Stimulated activated CD4-positive, alpha-beta T cell treated with anti-CD3 and anti-CD28 coated beads, Interleukin-4, amount 100 ng/mL, for 1 hour (primary cell): Measurements from ENCODE around the gene LRBA.
"Not testable (repeated sequence)": the region's sequence is repeated elsewhere in the genome, so short reads cannot be mapped to it uniquely, and the experiment has no call there.

ENCODE experiments used
- DNase-seq: peaks from one replicate; pipeline ENCODE4 v3.0.0-alpha.2; 2020

LRBA gene

DNA sequence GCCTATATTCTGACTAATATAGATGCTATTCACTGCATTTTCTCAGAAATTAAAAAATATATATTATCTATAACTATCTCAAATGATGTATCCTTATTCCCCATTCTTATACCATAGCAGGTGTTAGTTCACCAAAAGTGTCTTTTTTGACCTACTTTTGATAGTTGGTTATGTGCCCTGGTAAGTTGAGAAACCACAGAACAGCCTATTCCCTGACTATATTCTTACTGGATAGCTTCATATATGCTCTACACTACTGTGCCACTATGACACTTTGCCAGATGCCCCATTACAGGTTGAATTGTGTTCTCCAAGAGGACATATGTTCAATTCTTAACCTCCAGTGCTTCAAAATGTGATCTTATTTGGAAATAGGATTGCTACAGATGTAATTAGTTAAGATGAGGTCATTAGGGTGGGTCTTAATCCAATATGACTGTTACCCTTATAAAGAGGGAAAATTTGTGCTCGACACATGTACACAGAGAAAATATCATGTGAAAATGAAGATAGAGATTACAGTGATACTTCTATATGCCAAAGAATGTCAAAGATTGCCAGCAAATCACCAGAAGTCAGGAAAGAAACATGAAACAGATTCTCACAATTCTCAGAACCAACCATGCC lies 76.1 kb downstream of the LRBA start:
- no peak for DNase-seq

DNA sequence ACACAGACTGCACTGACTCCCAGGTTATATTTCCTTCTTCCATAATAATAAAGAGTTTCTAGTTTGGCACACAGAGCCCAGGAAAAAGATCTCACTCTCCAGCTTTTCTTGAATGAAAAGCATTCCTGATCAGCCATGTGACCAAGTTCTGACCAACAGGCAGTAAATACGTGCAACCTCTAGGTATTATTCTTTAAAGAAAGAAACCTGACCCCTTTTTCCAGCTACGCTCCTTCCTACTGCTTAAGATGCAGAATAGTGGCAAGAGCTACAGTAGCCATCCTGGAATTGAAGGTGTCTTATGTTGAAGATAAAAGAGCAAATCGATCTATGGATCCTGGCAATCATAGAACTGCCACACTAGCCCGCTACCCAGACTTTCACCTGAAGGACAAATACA lies 76.7 kb downstream of the LRBA start:
- no peak for DNase-seq

DNA sequence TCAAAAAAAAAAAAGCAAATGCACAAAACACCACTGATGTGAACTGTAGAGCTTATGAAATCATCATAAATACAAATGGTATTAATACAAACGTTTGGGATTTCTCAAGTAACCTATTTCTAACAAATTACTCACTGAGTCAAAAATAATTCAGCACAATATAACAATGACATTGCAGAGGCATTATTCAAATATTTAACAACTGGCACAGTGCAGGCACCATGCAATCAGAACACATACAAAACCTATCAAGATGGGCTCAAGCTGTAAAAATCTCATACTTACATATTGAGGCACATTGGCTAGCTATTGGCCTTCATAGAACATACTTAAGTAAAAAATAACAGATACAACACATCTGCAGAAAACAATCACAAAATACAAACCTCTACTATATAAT lies 81.1 kb downstream of the LRBA start:
- DNase-seq = no peak

DNA sequence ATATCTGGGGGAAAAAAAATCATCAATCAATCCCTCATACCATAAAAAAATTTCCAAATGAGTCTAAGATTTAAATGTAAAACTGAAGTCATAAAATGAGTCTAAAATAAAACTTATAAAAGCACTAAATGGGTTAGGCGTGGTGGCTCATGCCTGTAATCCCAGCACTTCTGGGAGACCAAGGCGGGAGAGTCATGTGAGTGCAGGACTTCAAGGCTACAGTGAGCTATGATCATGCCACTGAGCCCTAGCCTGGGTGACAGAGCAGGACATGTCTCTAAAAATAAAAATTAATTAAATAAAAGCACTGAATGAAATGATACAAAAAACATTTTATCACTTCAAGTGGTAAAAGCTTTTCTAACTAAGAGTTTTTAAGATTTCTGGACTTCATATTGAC lies 83.3 kb downstream of the LRBA start:
- DNase-seq = no peak

DNA sequence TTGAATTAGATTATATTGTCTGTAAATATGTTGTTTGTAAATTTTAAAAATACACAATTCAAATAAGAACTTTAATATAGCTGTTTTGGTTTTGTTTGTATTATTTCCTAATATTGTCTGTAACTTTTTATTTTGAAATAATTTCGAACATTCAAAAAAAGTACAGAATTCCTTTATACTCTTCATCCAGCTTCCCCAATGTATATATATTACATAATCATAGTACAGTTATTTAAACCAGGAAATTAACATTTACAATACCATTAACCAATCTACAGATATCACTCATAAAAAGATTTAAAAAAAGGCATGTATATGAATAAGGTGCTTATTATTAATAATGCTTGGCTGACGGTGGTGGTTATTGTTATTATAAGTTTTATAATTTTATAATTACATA lies 84.1 kb downstream of the LRBA start:
- no peak for DNase-seq

DNA sequence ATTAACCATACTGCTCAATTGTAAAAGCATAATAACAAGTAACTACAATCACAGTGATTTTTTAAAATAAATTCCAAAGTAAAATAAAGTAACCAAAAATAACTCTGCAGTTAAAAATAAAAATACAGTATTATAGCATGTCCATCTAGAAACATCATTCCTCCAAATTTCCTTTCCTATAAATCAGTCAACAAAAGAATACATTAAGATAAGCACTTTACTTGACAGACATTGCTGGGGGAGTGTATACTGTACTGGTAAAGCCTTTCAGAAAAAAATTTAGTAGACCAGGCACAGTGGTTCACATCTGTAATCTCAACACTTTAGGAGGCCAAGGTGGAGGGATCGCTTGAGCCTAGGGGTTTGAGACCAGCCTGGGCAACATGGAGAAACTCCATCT lies 91.1 kb downstream of the LRBA start:
- DNase-seq = no peak

DNA sequence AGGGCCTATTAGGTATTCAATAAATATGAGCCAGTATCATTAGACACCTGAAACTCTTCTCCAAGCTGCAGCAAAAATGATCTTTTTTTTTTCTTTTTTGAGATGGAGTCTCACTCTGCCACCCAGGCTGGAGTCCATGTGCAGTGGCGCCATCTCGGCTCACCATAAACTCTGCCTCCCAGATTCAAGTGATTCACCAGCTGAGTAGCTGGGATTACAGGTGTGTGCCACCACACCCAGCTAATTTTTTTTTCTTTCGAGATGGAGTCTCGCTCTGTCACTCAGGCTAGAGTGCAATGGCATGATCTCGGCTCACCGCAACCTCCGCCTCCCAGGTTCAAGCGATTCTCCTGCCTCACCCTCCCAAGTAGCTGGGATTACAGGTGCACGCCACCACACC lies 93.6 kb downstream of the LRBA start:
- DNase-seq = not testable (repeated sequence)

DNA sequence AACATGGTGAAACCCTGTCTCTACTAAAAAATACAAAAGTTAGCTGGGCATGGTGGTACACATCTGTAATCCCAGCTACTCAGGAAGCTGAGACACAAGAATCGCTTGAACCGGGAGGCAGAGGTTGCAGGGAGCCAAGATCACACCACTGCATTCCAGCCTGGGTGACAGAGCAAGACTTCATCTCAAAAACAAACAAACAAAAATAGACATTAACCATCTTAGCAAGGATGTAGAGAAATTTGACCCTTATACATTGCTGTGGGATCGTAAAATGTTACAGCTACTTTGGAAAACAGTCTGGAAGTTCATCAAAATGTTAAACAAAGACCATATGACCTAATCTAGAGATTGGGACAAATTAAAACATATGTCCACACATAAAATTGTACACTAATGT lies 96.5 kb downstream of the LRBA start:
- not testable (repeated sequence) for DNase-seq

DNA sequence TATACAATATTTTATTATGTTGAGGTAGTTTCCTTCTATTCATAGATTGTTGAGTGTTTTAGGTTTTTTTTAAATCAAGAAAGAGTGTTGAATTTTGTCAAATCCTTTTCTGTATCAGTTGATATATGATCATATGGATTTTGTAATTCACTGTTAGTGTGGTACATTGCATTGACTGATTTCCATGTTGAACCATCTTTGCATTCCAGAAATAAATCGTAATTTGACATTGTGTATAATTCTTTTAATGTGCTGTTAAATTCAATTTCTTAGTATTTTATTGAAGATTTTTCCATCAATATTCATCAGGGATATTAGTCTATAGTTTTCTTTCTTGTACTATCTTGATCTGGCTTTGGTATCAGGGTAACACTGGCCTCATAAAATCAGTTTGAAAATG lies 103.8 kb downstream of the LRBA start:
- DNase-seq = no peak

DNA sequence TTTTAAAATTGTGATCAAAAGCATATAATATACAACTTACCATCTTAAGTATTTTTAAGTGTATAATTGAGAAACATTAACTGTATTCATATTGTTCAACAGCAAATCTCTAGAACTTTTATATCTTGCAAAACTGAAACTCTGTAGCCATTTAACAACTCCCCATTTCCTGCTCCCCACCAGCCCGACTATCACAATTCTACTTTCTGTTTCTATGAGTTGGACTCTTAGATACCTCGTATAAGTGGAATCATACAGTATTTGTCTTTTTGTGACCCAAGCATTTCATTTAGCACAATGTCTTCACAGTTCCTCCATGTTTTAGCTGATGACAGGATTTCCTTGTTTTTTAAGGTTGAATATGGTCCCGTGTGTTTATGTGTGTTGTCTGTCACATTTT lies 106.0 kb downstream of the LRBA start:
- no peak for DNase-seq

DNA sequence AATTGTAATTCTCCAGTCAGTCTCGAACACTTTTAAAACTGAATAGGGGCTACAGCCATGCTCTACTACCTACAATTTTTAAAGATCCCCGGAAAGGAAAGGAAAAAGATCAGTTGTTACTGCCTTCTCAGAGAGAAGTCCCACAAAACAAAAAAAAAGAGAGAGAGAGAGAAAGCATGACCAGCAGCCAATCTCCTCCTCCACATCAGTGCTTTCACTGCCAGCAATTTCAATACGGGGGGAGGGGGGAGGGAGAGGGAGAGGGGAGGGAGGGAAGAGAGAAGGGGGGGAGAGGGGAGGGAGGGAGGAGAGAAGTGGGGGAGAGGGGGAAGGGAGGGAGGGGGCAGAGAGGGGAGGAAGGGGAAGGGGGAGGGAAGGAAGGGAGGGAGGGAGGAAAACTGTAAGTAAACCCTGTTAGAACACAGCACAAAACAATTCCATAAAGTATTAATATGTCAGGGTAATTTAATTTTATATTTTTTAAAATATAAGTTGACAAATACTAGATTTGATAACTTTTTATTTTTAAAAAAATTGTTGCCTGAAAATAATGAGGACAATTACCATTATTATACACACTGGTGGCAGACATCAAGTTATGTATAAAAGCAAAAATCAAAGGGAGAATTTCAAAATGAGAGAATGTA lies 108.0 kb downstream of the LRBA start:
- DNase-seq = no peak

DNA sequence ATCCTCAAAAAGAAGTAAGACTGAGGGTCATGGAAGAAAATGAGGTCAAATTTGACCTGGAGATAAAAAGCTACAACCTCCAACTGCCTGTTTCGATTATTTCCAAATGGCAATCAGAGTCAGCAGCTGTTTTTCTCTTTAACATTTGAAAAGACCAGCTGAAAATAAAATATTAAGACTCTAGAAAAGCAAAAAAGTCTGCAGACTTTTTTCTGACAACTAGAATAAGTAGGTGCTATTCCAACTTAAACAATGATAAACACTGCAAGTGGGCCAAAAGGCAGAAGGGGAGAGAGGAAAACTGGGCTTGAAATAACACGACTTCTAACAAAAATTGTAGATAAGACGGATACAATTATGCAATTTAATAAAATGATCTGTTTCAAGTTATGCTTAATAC lies 110.4 kb downstream of the LRBA start:
- DNase-seq = no peak

DNA sequence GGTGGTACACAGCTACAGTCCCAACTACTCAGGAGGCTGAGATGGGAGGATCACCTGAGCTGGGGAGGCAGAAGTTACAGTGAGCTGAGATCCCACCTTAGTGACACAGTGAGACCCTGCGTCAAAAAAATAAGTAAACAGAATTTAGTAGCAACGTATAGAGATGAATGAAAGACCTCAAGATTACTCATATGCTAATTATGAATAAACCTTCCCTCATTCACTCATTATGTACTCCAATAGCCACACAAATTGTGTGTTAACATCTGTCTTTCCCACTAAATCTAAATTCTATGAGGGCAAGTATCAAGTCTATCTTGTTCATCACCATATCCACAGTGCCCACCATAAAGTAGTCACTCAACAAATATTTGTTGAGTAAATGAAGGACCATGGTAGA lies 111.5 kb downstream of the LRBA start:
- DNase-seq = no peak

DNA sequence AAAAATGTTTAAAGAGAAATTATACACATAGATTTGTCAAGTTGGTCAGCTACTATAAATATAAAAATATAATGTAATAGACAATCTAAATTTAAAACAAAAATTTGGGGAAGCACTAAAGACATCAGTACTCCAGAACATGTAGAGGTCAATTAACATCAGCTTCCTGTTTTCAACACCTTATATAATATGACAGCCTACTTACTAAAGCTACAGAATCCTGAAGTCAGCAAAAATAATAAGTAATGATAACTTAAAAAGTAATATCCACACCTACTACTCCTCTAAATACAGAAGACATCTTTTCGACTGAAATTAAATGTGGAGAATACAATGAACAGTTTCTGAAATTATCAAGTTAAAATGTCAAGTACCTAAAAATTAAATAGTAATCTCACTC lies 118.6 kb downstream of the LRBA start:
- no peak for DNase-seq

DNA sequence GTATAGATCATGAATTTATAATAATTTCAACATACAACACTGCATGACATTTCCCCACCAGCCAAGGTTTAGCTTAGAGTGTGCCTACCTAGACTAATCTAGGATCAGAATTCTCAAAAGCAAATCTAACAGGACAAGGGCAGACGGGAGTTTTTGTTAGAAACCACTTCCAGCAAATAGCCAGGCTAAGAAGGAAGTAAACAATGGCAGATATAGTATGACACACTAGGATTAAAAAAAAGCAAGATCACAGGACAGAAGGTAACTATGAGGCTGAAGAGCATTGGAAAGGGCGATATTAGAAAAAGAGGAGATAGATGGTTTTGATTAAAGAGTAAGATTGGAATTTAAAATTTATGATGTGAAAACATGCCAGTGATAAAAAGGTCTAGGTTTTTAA lies 124.8 kb downstream of the LRBA start:
- no peak for DNase-seq

DNA sequence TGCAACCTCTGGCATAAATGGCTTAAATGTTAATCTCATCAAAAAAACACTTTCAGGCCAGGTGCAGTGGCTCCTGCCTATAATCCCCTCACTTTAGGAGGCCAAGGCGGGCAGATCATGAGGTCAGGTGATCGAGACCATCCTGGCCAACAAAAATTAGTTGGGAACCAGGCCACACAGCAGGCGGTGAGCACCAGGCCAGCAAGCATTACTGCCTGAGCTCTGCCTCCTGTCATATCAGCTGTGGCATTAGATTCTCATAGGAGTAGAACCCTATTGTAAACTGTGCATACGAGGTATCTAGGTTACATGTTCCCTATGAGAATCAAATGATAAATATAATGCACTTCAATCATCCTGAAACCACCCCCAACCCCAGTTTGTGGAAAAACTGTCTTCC lies 125.8 kb downstream of the LRBA start:
- no peak for DNase-seq

DNA sequence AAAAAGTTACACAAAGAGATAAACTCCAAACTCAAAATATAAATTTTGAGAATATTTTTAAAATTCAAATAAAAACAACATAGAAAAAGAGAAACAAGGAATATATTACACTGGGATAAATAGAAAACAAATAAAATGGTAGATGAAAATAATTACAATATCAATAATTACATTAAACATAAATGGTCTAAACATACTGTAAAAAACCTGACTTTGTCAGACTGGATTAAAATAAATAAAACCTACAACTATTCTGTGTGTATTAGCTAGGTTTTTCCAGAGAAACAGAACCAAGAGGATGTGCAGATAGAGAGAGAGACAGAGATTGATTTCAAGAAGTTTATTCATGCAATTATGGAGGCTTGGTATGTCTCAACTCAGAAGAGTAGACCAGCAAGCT lies 126.5 kb downstream of the LRBA start:
- no peak for DNase-seq

DNA sequence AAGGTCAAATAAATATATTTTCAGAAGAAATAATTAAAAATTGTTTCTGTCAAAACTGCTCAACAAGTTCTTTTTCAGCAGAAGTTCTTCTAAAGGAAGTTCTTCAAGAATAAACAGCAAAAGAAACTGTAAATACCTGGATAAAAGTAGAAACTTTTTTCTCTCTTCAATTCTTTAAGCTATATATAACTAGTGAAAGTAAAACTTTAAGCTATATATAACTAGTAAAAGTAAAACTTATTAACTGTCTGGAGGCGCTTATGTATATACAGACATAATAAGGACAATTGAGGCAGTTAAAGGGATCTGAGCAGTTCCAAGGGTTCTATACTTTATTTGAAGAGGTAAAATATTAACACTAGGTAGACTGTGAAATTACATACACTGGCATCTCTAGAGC lies 126.9 kb downstream of the LRBA start:
- no peak for DNase-seq

DNA sequence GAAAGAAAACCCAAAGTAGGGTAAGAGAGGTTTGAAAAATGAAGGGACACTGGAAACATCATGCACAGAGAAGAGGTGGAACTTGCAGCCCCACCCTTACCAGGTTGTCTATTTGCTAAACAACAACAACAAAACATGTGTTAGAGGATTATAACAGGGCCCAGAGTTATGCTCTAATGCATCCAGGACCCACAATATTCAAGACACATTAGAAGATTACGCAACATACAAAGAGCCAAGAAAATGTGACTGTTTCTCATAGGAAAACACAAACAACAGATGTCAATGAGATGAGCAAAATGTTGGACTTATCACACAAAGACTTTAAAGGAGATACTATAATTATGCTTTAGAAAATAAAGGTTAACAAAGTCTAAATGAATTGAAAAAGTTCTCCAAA lies 128.5 kb downstream of the LRBA start:
- DNase-seq = no peak

DNA sequence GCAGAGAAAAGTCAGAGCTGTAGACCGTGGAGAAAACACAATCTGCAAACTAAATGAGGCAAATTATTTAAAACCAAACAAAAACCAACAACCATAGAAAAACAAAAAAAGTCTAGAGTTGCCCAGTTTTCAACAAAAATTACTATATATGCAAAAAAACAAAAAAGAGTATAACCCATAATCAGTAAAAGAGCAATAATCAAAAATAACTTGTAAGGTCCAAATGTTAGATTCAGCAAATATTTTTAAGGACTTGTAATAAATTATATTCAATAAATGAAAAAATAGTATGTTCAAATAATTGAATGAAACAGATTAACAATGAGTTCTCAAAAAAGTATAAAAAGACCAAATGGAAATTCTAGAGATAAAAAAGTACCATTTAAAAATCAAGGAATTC lies 130.5 kb downstream of the LRBA start:
- DNase-seq = no peak

DNA sequence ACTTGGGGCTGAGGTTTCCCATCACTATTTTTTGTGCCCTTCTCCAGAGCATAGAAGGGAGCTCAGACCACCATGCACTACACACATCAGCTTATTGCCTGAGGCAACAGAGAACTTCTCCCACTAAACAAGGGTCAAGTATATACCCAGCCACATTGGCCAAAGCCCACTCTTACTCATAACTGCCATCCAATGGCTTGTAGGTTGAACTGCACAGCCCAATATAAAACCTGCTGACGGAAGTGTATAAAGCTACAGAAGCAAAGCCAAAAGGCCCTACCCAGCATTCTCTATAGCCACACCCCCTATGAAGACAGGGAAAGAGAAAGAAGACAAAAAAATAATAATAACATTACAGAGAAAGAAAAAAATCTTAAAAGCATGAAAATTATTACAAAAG lies 139.7 kb downstream of the LRBA start:
- no peak for DNase-seq

DNA sequence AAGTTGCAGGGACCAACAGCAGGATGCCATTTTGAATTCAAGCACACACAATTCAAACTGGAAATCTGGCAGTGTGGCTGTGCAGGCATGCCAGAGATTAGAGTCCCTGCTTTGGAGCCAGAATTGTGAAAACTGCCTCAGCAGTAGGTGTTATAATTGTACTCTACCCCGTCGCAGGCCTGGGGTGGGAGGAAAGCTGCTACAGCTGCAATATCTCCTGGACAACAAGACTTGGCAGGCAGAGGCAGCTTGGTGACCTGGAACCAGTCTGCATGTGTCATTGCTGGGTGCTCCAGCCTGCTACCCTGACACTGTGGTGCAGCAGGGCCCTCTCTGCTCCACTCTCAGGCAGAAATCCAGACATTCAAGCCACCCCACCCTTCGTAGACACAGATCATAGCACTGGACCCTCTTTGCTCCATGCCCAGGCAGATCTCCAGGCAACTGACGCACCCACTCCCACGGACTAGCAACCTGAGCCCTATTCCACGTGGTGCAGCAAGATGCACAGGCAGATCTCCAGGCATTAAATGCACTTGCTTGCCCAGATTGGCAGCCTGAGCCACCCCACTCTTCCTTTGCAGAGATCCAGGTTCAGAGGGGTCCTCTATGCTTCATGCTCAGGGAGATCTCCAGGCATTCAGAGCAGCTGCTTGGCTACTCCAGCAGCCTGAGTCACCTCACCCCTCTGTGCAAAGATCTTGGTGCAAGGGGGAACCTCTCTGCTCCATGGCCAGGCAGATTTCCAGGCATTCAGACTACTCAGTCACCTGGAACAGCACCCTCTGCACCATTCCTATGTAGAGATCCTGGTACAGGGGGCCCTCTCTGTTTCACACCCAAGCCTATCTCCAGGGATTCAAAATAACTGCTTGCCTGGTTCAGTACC lies 140.5 kb downstream of the LRBA start:
- no peak for DNase-seq

DNA sequence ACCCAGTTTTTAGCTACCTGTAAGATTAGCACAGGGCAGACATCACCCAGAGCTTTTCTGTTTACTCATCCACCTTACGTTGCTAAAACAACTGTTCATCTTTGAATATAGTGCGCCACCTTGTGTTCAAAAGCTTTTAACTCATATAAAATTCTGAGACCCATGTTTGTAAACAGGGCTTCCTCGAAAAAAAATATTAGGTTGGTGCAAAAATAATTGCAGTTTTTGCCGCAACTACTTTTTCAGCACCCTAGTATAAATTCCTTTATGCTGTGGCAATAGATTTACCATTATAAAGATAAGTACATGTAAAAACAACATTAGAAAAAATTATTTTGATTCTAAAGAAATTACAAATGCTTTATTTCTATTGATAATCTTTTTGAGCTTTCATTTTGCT lies 147.9 kb downstream of the LRBA start:
- no peak for DNase-seq

DNA sequence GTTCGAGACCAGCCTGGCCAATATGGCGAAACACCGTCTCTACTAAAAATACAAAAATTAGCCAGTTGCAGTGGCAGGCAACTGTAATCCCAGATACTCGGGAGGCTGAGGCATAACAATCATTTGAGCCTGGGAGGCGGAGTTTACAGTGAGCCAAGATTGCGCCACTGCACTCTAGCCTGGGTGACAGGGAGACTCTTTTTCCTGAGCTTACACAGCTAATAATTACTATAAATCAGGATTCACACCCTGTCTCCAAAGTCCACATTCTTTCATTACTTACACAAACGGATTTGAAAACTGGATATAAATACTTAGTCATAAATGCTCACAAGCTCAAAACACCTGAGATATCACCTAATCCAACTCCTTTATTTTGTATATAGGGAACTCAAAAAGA lies 151.6 kb downstream of the LRBA start:
- DNase-seq = no peak
